ENCODE measurements around the gene STX5.

Gene STX5

GRCh38 chr11:62801071-62801470 is 30.8 kb downstream of the STX5 start:
- TF ChIP-seq CTCF (IDR thresholded peaks at IDR 0.05; ENCODE audit: low read depth, low read length, missing control alignments) = no peak
- H3K4me3 ChIP-seq (ENCODE audit: low read depth, low read length) = no peak overlapping the region
- H3K36me3 ChIP-seq (replicated peaks) = peaks cover 64% of the 10 kb centered on the region
- no peak overlapping the region for H3K27ac ChIP-seq
- H3K27me3 ChIP-seq (replicated peaks) = no peaks in the 10 kb centered on the region
- in situ Hi-C loops (cut with HindIII; ENCODE audit: low pct_ligation_motif_present, low sequenced_read_pairs) = no loop called here
- no peak for DNase-seq

DNA sequence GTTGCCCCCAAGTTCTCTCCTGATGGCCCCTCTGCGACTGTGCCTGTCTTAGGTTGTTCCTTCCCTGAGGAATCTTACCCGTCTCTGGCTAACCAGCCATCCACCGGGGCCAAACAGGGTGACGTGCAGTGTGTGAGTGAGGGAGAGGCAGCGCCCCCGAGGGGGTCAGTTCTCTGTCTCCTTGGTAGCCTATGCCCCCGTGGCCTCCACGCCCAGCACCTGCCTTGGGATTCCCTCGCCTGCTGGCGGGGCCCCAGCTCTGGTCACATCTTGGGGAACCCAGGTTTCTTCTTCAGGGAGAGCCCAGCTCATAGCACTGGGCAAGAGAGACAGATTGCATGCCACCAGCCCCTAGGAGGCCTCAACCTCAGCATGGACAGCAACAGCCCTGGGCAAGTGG is 32.4 kb downstream of the STX5 start:
- peaks cover 80% of the 10 kb centered on the region for H3K36me3 ChIP-seq (replicated peaks)
- no peak overlapping the region for H3K27ac ChIP-seq
- no peak overlapping the region for H3K4me3 ChIP-seq (ENCODE audit: low read depth, low read length)
- in situ Hi-C loops (cut with HindIII; ENCODE audit: low pct_ligation_motif_present, low sequenced_read_pairs) = no loop called here
- no peaks in the 10 kb centered on the region for H3K27me3 ChIP-seq (replicated peaks)
- no peak for TF ChIP-seq CTCF (IDR thresholded peaks at IDR 0.05; ENCODE audit: low read depth, low read length, missing control alignments)
- no peak for DNase-seq

DNA sequence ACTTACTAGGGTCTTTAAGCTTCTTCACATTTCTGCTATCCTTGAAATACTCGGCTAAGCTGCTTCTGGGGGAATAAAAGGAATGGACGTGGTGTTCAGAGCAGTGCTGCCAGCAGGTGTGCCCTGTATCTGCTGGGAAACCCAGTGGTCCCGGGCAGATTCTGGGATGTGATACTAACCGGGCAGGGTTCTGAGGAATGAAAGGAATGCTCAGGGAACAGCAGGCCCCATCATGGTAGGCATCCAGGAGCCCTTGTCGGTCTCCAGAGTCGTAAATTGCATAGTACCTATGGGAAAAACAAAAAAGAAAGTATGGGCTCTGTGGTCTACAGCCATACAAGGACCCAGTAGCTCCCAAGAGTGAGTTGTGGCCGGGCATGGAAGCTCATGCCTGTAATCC is 35.6 kb downstream of the STX5 start:
- in situ Hi-C loops (cut with HindIII; ENCODE audit: low pct_ligation_motif_present, low sequenced_read_pairs) = no loop called here
- H3K36me3 ChIP-seq (replicated peaks) = peaks cover 87% of the 10 kb centered on the region
- no peak for TF ChIP-seq CTCF (IDR thresholded peaks at IDR 0.05; ENCODE audit: low read depth, low read length, missing control alignments)
- no peak for DNase-seq
- no peak overlapping the region for H3K4me3 ChIP-seq (ENCODE audit: low read depth, low read length)
- no peak overlapping the region for H3K27ac ChIP-seq
- H3K27me3 ChIP-seq (replicated peaks) = no peaks in the 10 kb centered on the region

DNA sequence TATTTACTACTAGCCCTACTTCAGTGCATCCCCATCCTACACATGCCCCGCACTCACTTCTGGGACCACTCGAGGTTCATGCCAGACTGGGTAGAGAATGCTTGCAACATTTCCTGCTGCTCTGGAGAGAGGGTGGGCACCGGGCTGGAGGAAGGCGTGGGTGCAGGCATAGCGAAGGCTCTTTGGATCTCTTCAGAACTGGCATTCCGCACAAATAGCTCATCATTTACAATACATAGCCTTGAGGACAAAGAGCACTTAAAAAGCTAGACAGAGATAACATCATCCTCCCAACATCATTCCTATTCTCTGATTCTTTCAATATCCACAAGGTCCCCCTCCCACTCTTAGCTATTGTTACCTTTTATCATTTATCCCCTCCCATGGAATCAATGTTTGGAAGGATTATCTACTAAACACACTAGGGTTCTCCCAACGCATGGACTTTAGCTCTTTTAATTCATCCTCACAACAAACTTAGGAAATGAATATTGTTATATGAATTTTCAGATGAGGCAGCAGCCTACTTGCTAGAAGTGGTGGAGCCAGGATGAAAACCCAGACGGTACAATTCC is 37.6 kb downstream of the STX5 start:
- no peak for DNase-seq
- H3K4me3 ChIP-seq (ENCODE audit: low read depth, low read length) = no peak overlapping the region
- no peak overlapping the region for H3K27ac ChIP-seq
- H3K27me3 ChIP-seq (replicated peaks) = no peaks in the 10 kb centered on the region
- no peak for TF ChIP-seq CTCF (IDR thresholded peaks at IDR 0.05; ENCODE audit: low read depth, low read length, missing control alignments)
- in situ Hi-C loops (cut with HindIII; ENCODE audit: low pct_ligation_motif_present, low sequenced_read_pairs) = no loop called here
- peaks cover 78% of the 10 kb centered on the region for H3K36me3 ChIP-seq (replicated peaks)

- DNase-seq = no peak
- H3K27me3 ChIP-seq (replicated peaks) = no peaks in the 10 kb centered on the region
- peaks cover 67% of the 10 kb centered on the region for H3K36me3 ChIP-seq (replicated peaks)
- TF ChIP-seq CTCF (IDR thresholded peaks at IDR 0.05; ENCODE audit: low read depth, low read length, missing control alignments) = no peak
- no peak overlapping the region for H3K4me3 ChIP-seq (ENCODE audit: low read depth, low read length)
- peak overlapping the region; percentile 7 for H3K27ac ChIP-seq
- in situ Hi-C loops (cut with HindIII; ENCODE audit: low pct_ligation_motif_present, low sequenced_read_pairs) = no loop called here
These were observed 39.7 kb downstream of the STX5 start for GRCh38 chr11:62792202-62792575.

- peak; percentile 12 for TF ChIP-seq CTCF (IDR thresholded peaks at IDR 0.05; ENCODE audit: low read depth, low read length, missing control alignments)
- peaks cover 62% of the 10 kb centered on the region for H3K36me3 ChIP-seq (replicated peaks)
- in situ Hi-C loops (cut with HindIII; ENCODE audit: low pct_ligation_motif_present, low sequenced_read_pairs) = no loop called here
- peak within 1 kb of the TSS; percentile 94 for H3K4me3 ChIP-seq (ENCODE audit: low read depth, low read length)
- peak within 1 kb of the TSS; percentile 71 for H3K27ac ChIP-seq
- DNase-seq = peak; percentile 68
- no peaks in the 10 kb centered on the region for H3K27me3 ChIP-seq (replicated peaks)
These were observed 40.2 kb downstream of the STX5 start, which contains the start of gene TMEM223 for GRCh38 chr11:62791501-62792201. Gene TMEM223 (minus strand): TSS chr11:62792006. CDS start chr11:62791994, 12 bp downstream.

Measured in brain microvascular endothelial cell (primary cell).